Left colon (tissue), 2 donors: ENCODE results near the gene RPL7L1. TPM values are rescaled to one million over a fixed set of nuclear protein-coding genes. Genes with fewer than 3 reads are reported as not detected.
"Not testable (repeated sequence)": the region's sequence is repeated elsewhere in the genome, so short reads cannot be mapped to it uniquely, and the experiment has no call there.

Experiments used
- ATAC-seq: fragments of 200-7000 bp; cut with Tn5 transposase; one replicate; pipeline ENCODE4 v1.9.1; 2020; ENCODE audit warnings: mild to moderate bottlenecking, moderate library complexity
- DNase-seq, 2 donors: peaks; one replicate each; pipeline ENCODE4 v3.0.0-alpha.2; 2020
- intact Hi-C, 2 donors: fragments of 100-400 bp; cut with DNase I in 1 of 2; cut with micrococcal nuclease in 1 of 2; formaldehyde crosslinking; loops; one replicate each; pipeline versions ENCODE4 v1.11.2 to v1.14.0; 2022; cut with DNase I, micrococcal nuclease
- long read RNA-seq: library from polyadenylated mRNA; unstranded; transcript quantifications from one replicate; pipeline ENCODE4 v2.0.0, GENCODE V29; 2021
- total RNA-seq, 2 donors: library from RNA; stranded (reverse); fragmentation: NEBNext Ultra II Directional; extraction: Animal tissue kit (Norgen Biotek cat#: 25700); gene quantifications; one replicate each; pipeline ENCODE4 v1.2.1, GENCODE V29; 2021
- donor health status: DM: no; HTN: no; CAD: no.
- donor health status: DM: yes; HTN: yes; CAD: no.

The RPL7L1 gene
- 10 to 100 TPM; 43.7 to 50.4 TPM for total RNA-seq
- long read RNA-seq, full-length matches to known transcripts: 21 of 33 reads
- long read RNA-seq, partial matches to known transcripts: 1 of 33 reads
- long read RNA-seq, other reads (novel, unspliced or antisense): 11 of 33 reads

DNA sequence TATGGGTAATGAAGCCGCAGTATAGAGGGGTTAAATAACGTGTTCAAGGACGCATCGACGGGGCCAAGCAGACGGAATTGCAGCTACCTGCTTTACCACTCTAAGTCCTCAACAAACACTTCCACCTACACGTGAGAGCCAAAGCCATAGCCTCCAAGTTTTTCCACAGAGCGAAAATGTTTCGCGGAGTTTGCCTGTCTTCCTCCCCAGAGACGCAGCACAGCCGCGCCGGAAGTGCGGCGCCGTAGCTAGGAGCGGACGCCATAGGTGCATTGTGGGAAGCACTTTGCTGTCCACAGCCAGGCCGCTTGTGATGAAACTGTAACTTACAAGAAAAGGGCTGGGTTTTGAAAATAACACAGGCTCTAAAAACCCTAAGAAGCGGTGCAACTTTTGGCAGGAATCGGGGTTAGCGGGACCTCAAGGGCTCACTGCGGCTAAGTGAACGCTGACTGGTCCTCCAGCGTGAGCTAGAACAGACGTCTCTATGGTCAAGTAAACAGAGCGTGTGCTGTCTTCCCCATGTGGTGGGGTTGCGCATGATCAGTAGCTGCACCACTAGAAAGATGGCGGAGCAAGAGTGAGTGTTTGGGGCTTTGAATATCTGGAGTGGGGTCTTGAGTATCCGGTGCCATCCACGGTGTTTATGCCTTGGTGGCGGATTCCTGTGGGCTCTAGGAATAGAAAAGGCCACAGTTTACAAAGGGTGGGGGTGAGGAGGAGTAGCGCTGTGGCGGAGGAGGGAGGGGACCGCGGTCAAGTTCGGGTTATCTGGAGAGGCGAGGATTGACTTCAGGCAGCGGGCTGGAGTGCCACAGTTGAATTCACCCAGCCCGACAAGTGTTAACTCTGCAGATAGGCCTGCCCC, at the start of gene RPL7L1:
RPL7L1 (plus strand) TSS at position 245 of the 868 bp plus-strand sequence; CDS start at position 540, 295 bp downstream.
- DNase-seq: peak; percentile 85 to 86
- ATAC-seq: peak; percentile 94
- intact Hi-C loops: loop anchor here in 1 of 2 donors (5.0 kb wide), 2 partner anchors 132 to 217 kb away; partner anchors contain the start of gene TBCC

DNA sequence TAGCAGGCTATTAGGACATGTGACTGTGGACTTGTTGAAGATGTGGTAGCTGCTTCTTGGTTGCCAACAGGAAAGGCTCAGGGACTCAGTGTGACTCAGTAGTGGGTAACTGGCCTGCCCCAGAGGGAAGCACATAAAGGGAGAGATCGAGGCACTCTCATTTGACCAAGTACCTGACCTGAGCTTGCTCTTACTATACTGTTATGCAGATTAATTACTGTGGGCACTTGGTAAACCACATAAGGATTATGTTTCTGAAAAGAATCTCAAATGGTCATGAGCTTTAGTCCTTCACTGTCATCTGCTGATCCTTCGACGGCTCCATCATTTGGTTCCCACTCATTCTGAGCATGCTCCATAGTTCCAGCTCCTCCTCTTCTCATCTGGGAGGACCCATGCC, 48.2 kb upstream of the RPL7L1 start:
- no peak for ATAC-seq

GRCh38 chr6:42834056-42834455, 45.4 kb upstream of the RPL7L1 start:
- no peak for DNase-seq
- no peak for ATAC-seq
- intact Hi-C loops: no loop called here

More for the DNA sequence above, 48.2 kb upstream of the RPL7L1 start:
- intact Hi-C loops: no loop called here
- DNase-seq: no peak

- intact Hi-C loops: no loop called here
- no peak for DNase-seq
- ATAC-seq: no peak
Measured at GRCh38 chr6:42841844-42842584, 37.4 kb upstream of the RPL7L1 start.

GRCh38 chr6:42845327-42845694, 34.1 kb upstream of the RPL7L1 start:
- peak; percentile 56 to 62 for DNase-seq
- peak; percentile 98 for ATAC-seq
- intact Hi-C loops: no loop called here

DNA sequence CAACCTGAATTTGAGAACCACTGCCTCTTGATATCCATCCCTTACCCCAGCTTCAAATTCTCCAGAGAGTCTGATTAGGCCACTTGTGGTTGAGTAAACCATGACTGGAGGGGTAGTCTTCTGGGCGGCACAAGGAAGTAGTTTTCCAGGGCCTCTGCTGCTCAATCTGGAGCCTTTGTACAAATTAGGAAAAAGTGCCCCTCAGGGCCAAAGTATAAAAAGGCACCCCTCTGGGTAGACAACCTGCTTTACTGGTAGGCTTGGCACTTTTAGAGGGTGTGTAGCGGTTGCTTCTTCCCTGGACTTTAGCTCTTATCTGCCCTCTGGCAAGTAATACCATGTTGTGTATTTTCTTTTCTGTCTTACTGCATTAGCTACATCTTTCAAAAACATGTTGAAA, 32.9 kb upstream of the RPL7L1 start:
- intact Hi-C loops: no loop called here
- ATAC-seq: peak; percentile 31
- no peak for DNase-seq

DNA sequence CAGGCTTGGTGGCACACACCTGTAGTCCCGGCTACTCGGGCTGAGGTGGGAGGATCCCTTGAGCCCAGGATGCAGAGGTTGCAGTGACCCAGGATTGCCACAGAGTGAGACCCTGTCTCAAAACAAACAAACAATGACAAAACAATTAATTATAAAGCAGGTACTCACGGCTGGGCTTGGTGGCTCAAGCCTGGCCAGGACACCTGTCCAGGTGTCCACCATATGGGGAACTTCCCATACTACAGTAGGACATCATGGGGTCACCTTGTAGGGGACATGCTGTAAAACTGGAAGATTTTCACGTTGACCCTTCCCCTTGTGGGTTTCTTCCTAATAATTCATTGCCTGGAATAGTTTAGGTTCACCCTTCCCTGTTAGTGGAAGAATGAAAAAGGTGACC, 30.7 kb upstream of the RPL7L1 start:
- no peak for DNase-seq
- intact Hi-C loops: no loop called here
- no peak for ATAC-seq

GRCh38 chr6:42851599-42851998, 27.8 kb upstream of the RPL7L1 start:
- DNase-seq: no peak
- intact Hi-C loops: no loop called here
- no peak for ATAC-seq

DNA sequence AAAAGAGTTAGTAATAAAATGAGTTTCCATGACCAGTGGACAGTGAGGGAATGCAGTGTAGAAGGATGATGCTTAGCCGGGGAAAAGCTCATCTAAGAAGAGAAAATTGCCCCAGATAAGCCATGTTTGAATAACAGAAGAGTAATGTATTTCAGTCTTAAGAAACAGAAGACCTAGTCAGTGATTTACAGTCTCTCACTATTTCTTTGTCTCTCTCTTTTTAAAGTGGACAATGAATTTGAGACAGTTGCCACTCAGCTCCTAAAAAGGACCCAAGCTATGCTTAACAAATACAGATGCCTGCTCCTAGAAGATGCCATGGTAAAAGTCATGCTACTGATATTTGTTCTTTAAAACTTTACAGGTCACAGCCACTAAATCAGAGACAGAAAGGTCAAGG, 19.4 kb upstream of the RPL7L1 start:
- intact Hi-C loops: no loop called here
- DNase-seq (no peak), ATAC-seq (no peak)

DNA sequence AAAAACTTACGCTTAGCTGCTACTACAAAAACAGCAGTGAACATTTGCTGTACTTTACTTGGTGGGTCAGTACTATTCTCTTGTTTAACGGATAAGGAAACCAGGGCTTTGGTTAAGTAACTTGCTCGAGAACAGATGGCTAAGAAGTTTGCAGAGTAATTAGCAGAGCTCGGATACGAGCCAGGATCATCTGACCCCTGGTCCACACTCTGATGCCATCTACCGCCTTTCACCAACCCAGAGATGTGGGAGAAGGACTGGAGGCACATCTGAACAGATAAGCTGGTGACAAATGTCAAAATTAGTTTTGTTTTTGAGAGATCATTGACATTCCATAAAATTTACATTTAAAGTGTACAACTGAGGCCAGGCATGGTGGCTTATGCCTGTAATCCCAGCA, 18.9 kb upstream of the RPL7L1 start:
- intact Hi-C loops: no loop called here

DNA sequence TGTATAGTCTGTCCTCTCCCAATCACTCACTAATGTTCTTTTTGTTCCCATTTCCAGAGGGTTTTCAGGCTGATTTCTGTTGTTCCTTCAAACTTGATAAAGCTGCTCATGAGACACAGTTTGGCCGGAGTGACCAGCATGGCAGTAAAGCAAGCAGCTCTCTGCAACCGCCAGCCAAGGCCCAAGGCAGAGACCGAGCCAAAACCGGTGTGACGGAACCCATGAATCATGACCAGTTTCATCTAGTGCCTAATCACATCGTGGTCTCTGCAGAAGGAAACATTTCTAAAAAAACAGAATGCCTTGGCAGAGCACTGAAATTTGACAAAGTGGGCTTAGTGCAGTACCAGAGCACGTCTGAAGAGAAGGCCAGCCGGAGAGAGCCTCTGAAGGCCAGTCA, 14.8 kb upstream of the RPL7L1 start:
- ATAC-seq (no peak), DNase-seq (no peak)
- intact Hi-C loops: no loop called here

More for the DNA sequence above, 18.9 kb upstream of the RPL7L1 start:
- DNase-seq (no peak), ATAC-seq (no peak)

GRCh38 chr6:42870145-42870936, 9.1 kb upstream of the RPL7L1 start:
- ATAC-seq: no peak
- intact Hi-C loops: no loop called here
- DNase-seq: no peak

GRCh38 chr6:42871711-42872110, 7.7 kb upstream of the RPL7L1 start:
- DNase-seq: no peak
- ATAC-seq: peak; percentile 34
- intact Hi-C loops: no loop called here

DNA sequence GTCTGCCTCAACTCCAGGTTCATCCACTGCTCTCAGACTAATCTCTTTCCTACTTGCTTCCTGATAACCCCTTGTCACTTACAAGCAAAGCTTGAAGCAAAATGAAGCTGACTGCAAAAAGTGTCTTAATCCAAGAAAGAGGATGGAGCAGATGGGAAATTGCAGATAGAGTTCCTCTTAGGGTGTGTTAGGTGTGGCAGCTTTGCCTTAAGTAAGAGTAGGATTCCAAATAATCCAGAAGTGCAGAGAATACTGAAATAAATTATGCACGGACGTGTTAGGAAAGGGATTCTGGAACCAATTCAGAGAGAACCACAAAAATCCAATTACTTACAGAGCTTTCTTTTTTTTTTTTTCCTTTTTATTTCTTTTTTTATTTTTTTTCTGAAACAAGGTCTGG, 6.1 kb upstream of the RPL7L1 start:
- intact Hi-C loops: no loop called here
- no peak for ATAC-seq
- DNase-seq: no peak

DNA sequence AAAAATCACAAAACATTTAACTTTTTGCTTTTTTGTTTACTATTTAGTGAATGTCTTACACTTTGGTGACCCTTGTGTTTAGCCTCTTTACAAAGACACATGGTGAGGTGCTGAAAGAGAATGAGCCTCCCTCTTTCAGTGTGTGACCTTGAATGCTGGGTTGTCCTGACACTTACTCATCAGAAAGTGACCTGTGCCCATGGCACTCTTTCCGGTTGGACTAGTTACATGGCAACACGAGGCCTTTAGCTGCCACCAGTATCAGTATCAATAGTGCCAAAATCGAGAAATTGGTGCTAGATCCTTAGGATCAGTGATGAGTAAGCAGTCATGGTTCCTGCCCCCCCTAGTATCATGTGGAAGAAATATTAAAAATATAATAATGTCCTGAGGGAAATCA, 1.7 kb upstream of the RPL7L1 start:
- DNase-seq (no peak), ATAC-seq (no peak)
- intact Hi-C loops: loop anchor here in 1 of 2 donors (5.0 kb wide), 2 partner anchors 130 to 215 kb away; partner anchors contain the start of gene TBCC

DNA sequence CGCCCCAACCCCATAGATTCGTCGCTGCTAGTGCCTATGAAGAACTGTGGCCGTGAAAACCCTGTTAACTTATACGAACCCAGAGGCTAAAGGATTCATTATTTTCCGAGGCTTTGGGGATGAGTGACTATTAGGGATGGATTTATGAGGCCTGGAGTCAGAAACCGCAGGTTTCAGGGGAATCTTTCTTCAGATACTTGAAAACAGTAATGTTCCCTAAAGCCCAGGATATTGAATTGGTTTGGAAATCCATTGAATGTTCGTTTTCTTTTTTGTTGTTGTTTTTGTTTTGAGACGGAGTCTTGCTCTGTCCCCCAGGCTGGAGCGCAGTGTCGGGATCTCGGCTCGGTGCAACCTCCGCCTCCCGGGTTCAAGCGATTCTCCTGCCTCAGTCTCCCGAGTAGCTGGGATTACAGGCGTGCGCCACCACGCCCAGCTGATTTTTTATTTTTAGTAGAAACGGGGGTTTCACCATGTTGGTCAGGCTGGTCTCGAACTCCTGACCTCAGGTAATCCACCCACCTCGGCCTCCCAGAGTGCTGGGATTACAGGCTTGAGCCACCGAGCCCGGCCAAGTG, 913 bp downstream of the RPL7L1 start:
- intact Hi-C loops: not testable (repeated sequence)

GRCh38 chr6:42880871-42881270, 1.5 kb downstream of the RPL7L1 start:
- DNase-seq, intact Hi-C loops, ATAC-seq: not testable (repeated sequence)

More for the DNA sequence above, 913 bp downstream of the RPL7L1 start:
- ATAC-seq, DNase-seq: not testable (repeated sequence)

DNA sequence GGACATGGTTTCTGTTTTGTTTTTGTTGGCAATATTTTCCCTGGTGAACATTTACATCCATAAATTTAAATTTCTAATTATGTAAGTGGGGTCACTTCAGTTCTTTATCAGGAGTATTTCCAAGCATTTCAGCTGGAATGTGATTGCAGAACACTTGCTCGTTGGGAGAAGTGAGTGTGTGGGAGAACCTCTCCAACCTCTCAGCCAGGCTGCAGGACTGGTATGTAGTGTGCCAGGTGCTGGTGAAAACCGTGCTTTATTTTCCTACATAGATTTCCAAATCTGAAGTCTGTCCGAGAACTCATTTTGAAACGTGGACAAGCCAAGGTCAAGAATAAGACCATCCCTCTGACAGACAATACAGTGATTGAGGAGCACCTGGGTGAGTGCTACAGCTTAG, 6.3 kb downstream of the RPL7L1 start:
- intact Hi-C loops: no loop called here
- no peak for DNase-seq
- ATAC-seq: no peak
